Kidney (tissue), 14 donors: ENCODE measurements around the gene NMRK1. TPM values are rescaled to one million over a fixed set of nuclear protein-coding genes. Genes with fewer than 3 reads are reported as not detected.
A peak's percentile ranks its signal among the peaks of the same experiment; 100 is the strongest.

Source experiments
- DNase-seq, 5 donors: peaks; one replicate each; pipeline ENCODE4 v3.0.0-alpha.2; 2013 to 2020
- FAIRE-seq: peaks from 2 replicates; lab custom pipeline; 2012; peaks lifted over from hg19 to GRCh38; lab: Jason Lieb, UNC
- H3K27ac ChIP-seq, 2 donors: one replicate each; pipeline ENCODE4 v1.7.0; 2013; ENCODE audit warnings: low read depth in 2 of 2, low read length in 2 of 2, inconsistent platforms in 1 of 2
- H3K27me3 ChIP-seq: one replicate; pipeline ENCODE4 v1.7.1; 2013; ENCODE audit warnings: low read length, inconsistent platforms; ENCODE audit not compliant: control insufficient read depth, insufficient read depth
- H3K36me3 ChIP-seq, 3 donors: one replicate each; pipeline versions ENCODE4 v1.7.0 to v1.7.1; 2013; ENCODE audit warnings: low read length in 3 of 3, control low read depth in 1 of 3, inconsistent platforms in 1 of 3; ENCODE audit not compliant: insufficient read depth in 3 of 3, control insufficient read depth in 2 of 3
- H3K4me1 ChIP-seq, 3 donors: one replicate each; pipeline versions ENCODE4 v1.7.0 to v1.7.1; 2013; ENCODE audit warnings: low read length in 3 of 3, inconsistent platforms in 1 of 3, low read depth in 1 of 3; ENCODE audit not compliant: control insufficient read depth in 2 of 3, insufficient read depth in 2 of 3
- H3K4me3 ChIP-seq, 3 donors: one replicate each; pipeline versions ENCODE4 v1.7.0 to v1.8.1; 2013; ENCODE audit warnings: low read length in 3 of 3, control low read depth in 1 of 3, inconsistent platforms in 1 of 3
- H3K9ac ChIP-seq, 3 donors: one replicate each; pipeline versions ENCODE4 v1.7.0 to v1.7.1; 2013; ENCODE audit warnings: low read length in 3 of 3, control low read depth in 1 of 3, inconsistent platforms in 1 of 3
- H3K9me3 ChIP-seq, 3 donors: one replicate each; pipeline versions ENCODE4 v1.7.0 to v1.7.1; 2013; ENCODE audit warnings: low read length in 3 of 3, control low read depth in 1 of 3, inconsistent platforms in 1 of 3; ENCODE audit not compliant: control insufficient read depth in 2 of 3, insufficient read depth in 1 of 3
- CTCF ChIP-seq: IDR thresholded peaks from 3 replicates; pipeline ENCODE4 v1.5.1; 2012; ENCODE audit warnings: mild to moderate bottlenecking, moderate library complexity, borderline replicate concordance; ENCODE audit not compliant: insufficient read depth; ENCODE audit errors: extremely low read depth
- intact Hi-C: fragments of 100-400 bp; cut with DNase I; formaldehyde crosslinking; loops from one replicate; pipeline ENCODE4 v1.11.1; 2022
- polyA plus RNA-seq: library from polyadenylated mRNA; stranded (reverse); fragments of 350-450 nt; fragmentation: Illumina TruSeq; extraction: RNeasy Lipid Tissue Mini Kit (QIAGEN cat#74804); gene quantifications from one replicate; pipeline ENCODE4 v1.2.3, GENCODE V29; 2014; ENCODE audit warnings: low read depth, low replicate concordance; ENCODE audit not compliant: insufficient read depth
- total RNA-seq: library from RNA; stranded (reverse); fragmentation: NEBNext Ultra II Directional; extraction: Animal tissue kit (Norgen Biotek cat#: 25700); gene quantifications from one replicate; pipeline ENCODE4 v1.2.1, GENCODE V29; 2021
- donor health status: control.
- donor health status: control.
- donor health status: control.
- donor health status: control.
- donor health status: control.
- donor health status: DM: yes; HTN: yes; CAD: no.
- donor health status: Normal renal cell carcinoma (clear cell type).

Gene NMRK1
- total and polyA plus RNA-seq, 2 donors from 2014 or later, result 42.3 to 67.8 TPM

GRCh38 chr9:75128535-75128934 lies 40.6 kb upstream of the NMRK1 start:
- Histone ChIP-seq H3K4me1 (no peaks in the 10 kb centered on the region), H3K36me3 (peaks cover 0 to 17% (median 9%) of the 10 kb centered on the region in 3 donors), H3K27ac (no peak overlapping the region), H3K9ac (no peak overlapping the region), H3K4me3 (no peak overlapping the region), H3K9me3 (no peaks in the 10 kb centered on the region), H3K27me3 (no peaks in the 10 kb centered on the region)
- DNase-seq, result no peak
- intact Hi-C loops, result loop anchor here (10.0 kb wide), 1 partner anchor 1406 kb away; no protein-coding TSS in a partner anchor
- TF ChIP-seq CTCF, result no peak
- FAIRE-seq, result peak; percentile 59

DNA sequence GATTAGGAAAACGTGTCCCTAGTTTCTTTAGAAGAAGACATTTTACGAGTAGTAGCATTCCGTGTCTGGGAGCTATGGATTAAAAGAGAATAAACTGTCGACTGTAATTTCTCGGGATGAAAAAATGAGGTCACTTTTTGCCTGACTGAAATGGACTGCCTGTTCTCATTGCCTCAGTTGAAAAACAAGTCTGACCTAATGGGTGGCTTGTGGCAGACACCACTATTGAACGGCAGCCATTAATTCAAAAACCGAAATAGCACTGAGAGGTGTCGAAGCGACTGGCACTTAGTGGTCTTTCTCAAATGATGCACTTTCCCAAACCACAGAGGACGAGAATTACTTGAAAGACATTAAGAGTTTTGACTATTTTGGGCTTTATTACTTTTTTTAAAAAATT lies 35.7 kb upstream of the NMRK1 start:
- TF ChIP-seq CTCF, result no peak
- peaks cover 0 to 6% (median 0%) of the 10 kb centered on the region in 3 donors for H3K36me3 ChIP-seq
- intact Hi-C loops, result loop anchor here (10.0 kb wide), 1 partner anchor 1411 kb away; no protein-coding TSS in a partner anchor
- DNase-seq, result no peak
- H3K9ac ChIP-seq, result no peak overlapping the region
- no peaks in the 10 kb centered on the region for H3K27me3 ChIP-seq
- no peaks in the 10 kb centered on the region for H3K4me1 ChIP-seq
- H3K4me3 ChIP-seq, result no peak overlapping the region
- no peak overlapping the region for H3K27ac ChIP-seq
- FAIRE-seq, result no peak
- H3K9me3 ChIP-seq, result no peaks in the 10 kb centered on the region

GRCh38 chr9:75121914-75122558 lies 34.1 kb upstream of the NMRK1 start:
- intact Hi-C loops, result loop anchor here (10.0 kb wide), 1 partner anchor 1413 kb away; no protein-coding TSS in a partner anchor
- Histone ChIP-seq H3K9ac (no peak overlapping the region), H3K27ac (no peak overlapping the region), H3K36me3 (peaks cover 0 to 6% (median 0%) of the 10 kb centered on the region in 3 donors), H3K9me3 (no peaks in the 10 kb centered on the region), H3K4me1 (no peaks in the 10 kb centered on the region), H3K4me3 (no peak overlapping the region), H3K27me3 (no peaks in the 10 kb centered on the region)
- FAIRE-seq (no peak), DNase-seq (no peak)
- TF ChIP-seq CTCF, result no peak
